Measurements from ENCODE around the gene ITGB1. TPM values are rescaled to one million over a fixed set of nuclear protein-coding genes. Genes with fewer than 3 reads are reported as not detected.
"Not testable (repeated sequence)": the region's sequence is repeated elsewhere in the genome, so short reads cannot be mapped to it uniquely, and the experiment has no call there.

Gene ITGB1
- total RNA-seq, 1 experiment from 2014 or later, result 223 TPM

- not testable (repeated sequence) for H3K4me1 Mint-ChIP-seq; H3K27me3 Mint-ChIP-seq (ENCODE audit: low read depth); H3K4ac ChIP-seq (ENCODE audit: low read depth, low read length); H3K27ac ChIP-seq (ENCODE audit: insufficient read length, low read depth, low read length); H2BK20ac ChIP-seq (ENCODE audit: low read depth, low read length, poor library complexity, severe bottlenecking); H3K56ac ChIP-seq (ENCODE audit: insufficient read length, low read depth, low read length); H2BK120ac ChIP-seq (ENCODE audit: low read depth, low read length, poor library complexity, severe bottlenecking); H3K36me3 Mint-ChIP-seq (ENCODE audit: insufficient read depth in 1 of 3, low read depth in 3 of 3); H2BK12ac ChIP-seq (ENCODE audit: insufficient read length, low read depth, low read length); H4K20me1 ChIP-seq (ENCODE audit: control insufficient read depth, insufficient read depth, insufficient read length); H3T11ph ChIP-seq (ENCODE audit: low read length); H4K8ac ChIP-seq (replicated peaks; ENCODE audit: insufficient read length, low read depth, low read length); H3K79me2 ChIP-seq (ENCODE audit: insufficient read depth, low read length); H3K9ac ChIP-seq (ENCODE audit: extremely low read depth, insufficient read length, low read length); H3K18ac ChIP-seq (ENCODE audit: insufficient read length, low read depth, low read length); H2BK15ac ChIP-seq (ENCODE audit: low read depth, low read length); H3K27me3 ChIP-seq (ENCODE audit: insufficient read depth, low read length); H2BK5ac ChIP-seq (ENCODE audit: insufficient read length, low read length); H3K9me3 Mint-ChIP-seq; H3K4me1 ChIP-seq (ENCODE audit: insufficient read depth, low read length); H4K91ac ChIP-seq (ENCODE audit: insufficient read length, low read depth, low read length); H3K23me2 ChIP-seq (ENCODE audit: insufficient read length, low read depth, low read length, poor library complexity, severe bottlenecking); H3K79me1 ChIP-seq (ENCODE audit: insufficient read depth, low read depth, low read length, poor library complexity, severe bottlenecking); H3K14ac ChIP-seq (ENCODE audit: insufficient read depth, low read length); H3K9me3 ChIP-seq (ENCODE audit: control insufficient read depth, low read depth, low read length); H3K4me2 ChIP-seq (ENCODE audit: insufficient read depth, insufficient read length, low read length); H2AK5ac ChIP-seq (ENCODE audit: insufficient read length, low read length); H3K23ac ChIP-seq (ENCODE audit: insufficient read length, low read depth, low read length); DNase-seq; H3K27ac Mint-ChIP-seq; H3K4me3 Mint-ChIP-seq; H2AFZ ChIP-seq (ENCODE audit: low read length); H4K5ac ChIP-seq (ENCODE audit: insufficient read length, low read depth, low read length)
- no CpG with 5 or more reads among the region's 4 CpGs for WGBS (ENCODE audit: extremely low coverage, insufficient read length, low lambda C conversion rate)
Observed at GRCh38 chr10:32992310-32992709, 34.3 kb upstream of the ITGB1 start.

Data from H9 (cell line).